Motor neuron (in vitro differentiated cells): ENCODE results near the gene PSTPIP1. TPM values are rescaled to one million over a fixed set of nuclear protein-coding genes. Genes with fewer than 3 reads are reported as not detected.

Experiments used
- ATAC-seq, 8 experiments: fragments of 200-7000 bp; cut with Tn5 transposase; replicated peaks in 6 of 8; 2 replicates each; pipeline ENCODE4 v1.8.0; 2021; ENCODE audit warnings: mild to moderate bottlenecking in 8 of 8, moderate library complexity in 8 of 8
- H3K27ac ChIP-seq, 2 donors: fragments of 250-450 bp; sonication (Bioruptor Pico); 2 replicates each; pipeline ENCODE4 v1.9.0; 2021; ENCODE audit warnings: antibody characterized with exemption in 2 of 2, mild to moderate bottlenecking in 2 of 2, moderate library complexity in 1 of 2
- H3K4me1 ChIP-seq, 2 donors: fragments of 250-450 bp; sonication (Bioruptor Pico); replicated peaks in 1 of 2; 2 replicates each; pipeline ENCODE4 v1.6.1; 2021; ENCODE audit warnings: antibody characterized with exemption in 2 of 2, mild to moderate bottlenecking in 2 of 2, moderate library complexity in 1 of 2
- H3K4me3 ChIP-seq, 5 donors: fragments of 250-450 bp; sonication (Bioruptor Pico); 2 replicates each; pipeline ENCODE4 v1.9.0; 2021; ENCODE audit warnings: antibody characterized with exemption in 5 of 5, mild to moderate bottlenecking in 5 of 5, moderate library complexity in 4 of 5
- WGBS, 10 experiments: fragments of 450-650 bp; shearing (Covaris generic); methylation state at CpG; one replicate each; pipeline ENCODE4 v1.0.0; 2022; 5-methylcytosine and 5-hydroxymethylcytosine counted together
- in situ Hi-C, 9 experiments: fragments of 400-800 bp; cut with MboI; loops; one replicate each; pipeline ENCODE4 v1.15.0; 2021; ENCODE audit warnings: low sequenced_read_pairs in 9 of 9, low pct_unique_long_range_greater_than_20kb in 2 of 9; ENCODE audit not compliant: unreplicated experiment in 9 of 9
- total RNA-seq, 8 experiments: library from RNA; unstranded; fragments of 300-600 nt; gene quantifications; 2 replicates each; pipeline versions ENCODE4 v1.2.3 to v1.2.4, GENCODE V29; 2022

PSTPIP1 gene
- total RNA-seq, 8 experiments from 2014 or later: 0.14 to 5.0 (median 1.4) TPM; not detected in 1

DNA sequence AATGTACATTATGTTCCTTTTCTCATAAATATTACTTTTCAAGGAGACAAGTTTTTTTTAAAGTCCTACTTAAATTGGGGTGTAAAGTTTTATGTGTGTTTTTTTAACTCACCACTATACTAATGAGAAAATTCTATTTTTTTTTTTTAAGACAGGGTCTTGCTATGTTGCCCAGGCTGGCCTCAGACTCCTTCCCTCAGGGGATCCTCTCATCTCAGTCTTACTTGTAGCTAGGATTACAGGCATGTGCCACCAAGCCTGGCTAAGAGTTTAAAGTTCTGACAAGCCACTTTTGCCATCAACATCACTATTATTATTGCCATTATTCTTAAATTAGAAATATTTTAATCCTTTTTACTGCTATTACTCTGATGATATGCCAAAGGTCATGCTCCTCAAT, 68.3 kb downstream of the PSTPIP1 start:
- Histone ChIP-seq H3K27ac (no peak overlapping the region), H3K4me3 (no peak overlapping the region), H3K4me1 (peaks cover 4 to 15% of the 10 kb centered on the region in 2 donors)
- in situ Hi-C loops: no loop called here
- ATAC-seq: no peak

GRCh38 chr15:77064063-77064462, 69.1 kb downstream of the PSTPIP1 start:
- peaks cover 6 to 15% of the 10 kb centered on the region in 2 donors for H3K4me1 ChIP-seq
- no peak overlapping the region for H3K4me3 ChIP-seq
- in situ Hi-C loops: no loop called here
- no peak overlapping the region for H3K27ac ChIP-seq
- ATAC-seq: no peak
- WGBS, 10 experiments: 20 to 100% (median 89%) methylated on average over 1 to 2 of the region's 2 CpGs; no CpG with 5 or more reads in 2 of the 10 experiments

DNA sequence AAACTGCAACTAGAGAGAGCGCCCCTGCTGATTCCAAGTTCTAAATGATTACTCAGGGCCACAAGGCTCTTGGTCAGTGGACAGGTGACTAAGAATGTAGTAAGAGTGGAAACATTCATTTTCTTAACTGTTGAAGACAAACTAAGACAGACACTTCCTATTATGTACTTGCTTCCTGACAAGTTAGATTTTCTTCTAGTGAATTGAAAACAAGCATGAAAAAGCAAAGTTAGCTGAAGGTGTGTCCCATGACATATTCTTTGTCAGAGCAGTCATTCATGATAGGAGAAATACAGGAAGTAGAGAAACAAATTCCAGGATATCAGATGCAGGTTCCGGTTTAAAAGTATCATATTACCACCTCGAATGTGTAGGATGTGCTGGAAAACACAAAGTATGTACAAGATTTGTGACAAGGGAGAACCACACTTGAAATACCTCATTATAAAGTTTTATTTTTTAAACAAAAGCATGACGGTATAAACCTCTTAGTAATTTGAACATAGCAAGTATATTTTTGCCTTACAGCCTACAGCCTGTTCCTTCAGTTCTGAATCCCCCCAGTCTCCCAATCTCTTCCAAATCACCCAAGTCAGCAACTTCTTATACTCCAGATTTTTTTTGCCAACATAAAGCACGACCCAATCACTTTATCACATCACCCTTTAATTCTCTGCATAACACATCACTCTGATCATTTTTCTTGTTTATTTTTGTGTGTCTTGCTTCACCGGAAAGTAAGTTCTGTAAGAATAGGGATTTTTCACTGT, 69.8 kb downstream of the PSTPIP1 start:
- peaks cover 13 to 14% of the 10 kb centered on the region in 2 donors for H3K4me1 ChIP-seq
- ATAC-seq: no peak
- H3K4me3 ChIP-seq: no peak overlapping the region
- no peak overlapping the region for H3K27ac ChIP-seq
- WGBS, 10 experiments: 67 to 97% (median 89%) methylated on average over 2 to 6 of the region's 6 CpGs; no CpG with 5 or more reads in 1 of the 10 experiments
- in situ Hi-C loops: no loop called here

DNA sequence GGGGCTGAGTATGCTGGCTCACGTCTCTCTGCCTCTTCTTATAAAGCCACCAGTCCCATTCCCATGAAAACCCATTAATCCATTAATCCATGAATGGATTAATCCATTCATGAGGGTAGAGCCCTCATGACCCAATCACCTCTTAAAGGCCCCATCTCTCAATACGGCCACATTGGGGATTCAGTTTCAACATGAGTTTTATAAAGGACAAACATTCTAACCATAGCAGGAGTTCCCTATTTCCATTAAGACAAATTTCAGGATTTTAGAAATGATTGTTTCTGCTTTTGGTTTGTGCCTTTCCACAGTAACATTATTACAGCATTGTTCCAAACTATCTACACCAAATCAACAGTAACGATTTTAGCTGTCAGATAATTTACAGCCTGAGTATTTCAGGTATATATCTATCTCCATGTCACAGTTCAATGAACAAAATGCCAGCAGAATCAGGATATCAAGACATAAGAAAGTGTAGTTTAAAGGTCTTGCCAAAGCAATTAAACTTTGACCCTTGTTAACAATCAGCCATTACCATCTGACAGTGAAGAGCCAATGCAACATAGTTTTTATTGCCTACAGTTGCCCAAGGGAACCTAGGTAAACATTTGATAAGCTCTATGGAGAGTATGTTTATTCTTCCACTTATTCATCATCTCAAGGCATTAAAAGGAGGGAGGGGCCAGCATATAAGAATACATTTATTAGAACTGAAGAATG, 72.2 kb downstream of the PSTPIP1 start:
- WGBS, 10 experiments: 18 to 89% (median 80%) methylated on average over 1 to 3 of the region's 3 CpGs; no CpG with 5 or more reads in 2 of the 10 experiments
- Histone ChIP-seq H3K4me1 (peaks cover 8 to 12% of the 10 kb centered on the region in 2 donors), H3K27ac (no peak overlapping the region), H3K4me3 (no peak overlapping the region)
- in situ Hi-C loops: no loop called here
- ATAC-seq: peak in 2 of 8 experiments; percentile 5 to 40

DNA sequence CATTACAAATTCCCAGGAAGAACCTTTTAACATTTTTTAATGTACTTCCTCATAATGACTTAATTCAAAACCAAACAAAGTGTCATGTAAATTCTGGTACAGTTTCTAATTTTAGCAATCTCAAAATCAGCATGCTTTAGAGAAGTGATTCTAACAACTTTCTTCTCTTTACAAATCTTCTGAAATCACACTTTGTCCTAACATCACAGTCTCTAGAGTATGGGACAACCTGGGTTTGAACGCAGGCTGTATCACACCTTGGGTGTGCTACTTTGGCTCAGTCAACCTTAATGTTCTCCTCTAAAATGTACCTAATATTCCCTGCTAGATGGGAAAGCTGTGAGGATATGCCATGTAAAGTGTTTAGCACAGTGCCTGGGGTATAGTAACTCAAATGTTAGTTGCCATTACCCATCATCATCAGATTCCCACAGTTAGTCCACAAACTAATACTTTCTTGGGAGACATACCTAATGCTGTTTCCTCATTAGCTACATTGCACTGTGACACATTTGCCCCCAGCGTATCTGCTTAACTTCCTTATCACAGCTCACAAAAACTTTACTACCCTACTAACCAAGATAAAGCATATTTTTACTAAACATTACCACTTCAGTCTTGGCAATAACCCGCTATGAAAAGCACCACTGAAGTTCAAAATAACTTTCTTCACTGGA, 72.9 kb downstream of the PSTPIP1 start:
- ATAC-seq: no peak
- Histone ChIP-seq H3K4me1 (peaks cover 8 to 12% of the 10 kb centered on the region in 2 donors), H3K4me3 (no peak overlapping the region), H3K27ac (no peak overlapping the region)
- WGBS, 10 experiments: 80 to 100% (median 94%) methylated on average over 1 to 3 of the region's 3 CpGs
- in situ Hi-C loops: no loop called here

GRCh38 chr15:77068633-77069032, 73.7 kb downstream of the PSTPIP1 start:
- 60 to 100% (median 88%) methylated on average over 1 to 7 of the region's 7 CpGs for WGBS, 10 experiments
- Histone ChIP-seq H3K4me3 (no peak overlapping the region), H3K27ac (no peak overlapping the region), H3K4me1 (peaks cover 8 to 12% of the 10 kb centered on the region in 2 donors)
- in situ Hi-C loops: no loop called here
- ATAC-seq: no peak

DNA sequence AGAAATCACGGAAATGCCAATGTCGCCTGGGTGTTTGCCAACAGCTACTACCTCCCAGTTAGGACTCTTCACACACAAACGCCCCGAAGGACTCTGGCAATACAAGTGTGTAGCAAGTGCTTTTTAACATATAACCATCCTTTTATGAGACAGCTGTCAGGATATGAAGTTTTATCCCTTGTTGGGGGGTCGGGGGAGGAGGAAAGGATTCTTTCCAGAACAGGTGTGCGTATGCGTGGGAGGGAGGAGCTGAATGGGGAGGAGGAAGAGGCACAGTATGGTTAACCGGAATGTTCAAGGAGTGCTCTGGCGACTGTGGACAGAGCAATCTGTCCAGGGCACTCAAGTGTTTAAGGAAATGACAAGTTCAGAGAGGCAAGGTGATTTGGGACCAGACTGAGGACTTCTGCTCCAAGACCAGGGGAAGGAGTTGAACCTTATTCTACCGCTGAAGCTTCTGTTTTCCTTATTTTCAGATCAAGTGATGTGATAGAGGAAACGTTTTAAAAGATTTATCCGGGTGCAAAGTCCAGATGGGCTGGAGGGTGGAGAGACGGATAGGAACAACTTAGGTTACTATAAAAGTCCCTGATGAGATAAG, 74.7 kb downstream of the PSTPIP1 start:
- peaks cover 8 to 12% of the 10 kb centered on the region in 2 donors for H3K4me1 ChIP-seq
- in situ Hi-C loops: no loop called here
- H3K4me3 ChIP-seq: peak overlapping the region; percentile 62 to 89 (median 66)
- no peak overlapping the region for H3K27ac ChIP-seq
- no peak for ATAC-seq
- WGBS, 10 experiments: 17 to 60% (median 29%) methylated on average over 2 to 10 of the region's 13 CpGs

GRCh38 chr15:77070180-77070494, 75.2 kb downstream of the PSTPIP1 start:
- no peak for ATAC-seq
- Histone ChIP-seq H3K27ac (peak overlapping the region; percentile 93 to 97), H3K4me1 (peaks cover 8 to 12% of the 10 kb centered on the region in 2 donors), H3K4me3 (peak overlapping the region; percentile 62 to 89 (median 66))
- in situ Hi-C loops: no loop called here
- WGBS, 10 experiments: 0 to 1% (median 0%) methylated on average over 1 to 18 of the region's 18 CpGs; no CpG with 5 or more reads in 4 of the 10 experiments

- Histone ChIP-seq H3K4me1 (peaks cover 8 to 12% of the 10 kb centered on the region in 2 donors), H3K4me3 (peak within 1 kb of the TSS; percentile 62 to 89 (median 66)), H3K27ac (peak within 1 kb of the TSS; percentile 93 to 97)
- peak; percentile 91 to 98 (median 97) for ATAC-seq
- WGBS, 10 experiments: 0 to 6% (median 0%) methylated on average over 2 to 3 of the region's 97 CpGs; no CpG with 5 or more reads in 6 of the 10 experiments
- in situ Hi-C loops: no loop called here
Observed at GRCh38 chr15:77070495-77071304, 75.8 kb downstream of the PSTPIP1 start, which contains the start of gene TSPAN3. TSS of gene TSPAN3 (minus strand) at chr15:77071109. CDS start at chr15:77070954, 155 bp downstream.

GRCh38 chr15:77071305-77072223, 76.6 kb downstream of the PSTPIP1 start:
- peaks cover 8 to 12% of the 10 kb centered on the region in 2 donors for H3K4me1 ChIP-seq
- H3K4me3 ChIP-seq: peak overlapping the region in 2 of 5 donors; percentile 65 to 89
- in situ Hi-C loops: no loop called here
- peak overlapping the region in 1 of 2 donors; percentile 14 for H3K27ac ChIP-seq
- WGBS, 10 experiments: 43 to 100% (median 81%) methylated on average over 2 to 11 of the region's 15 CpGs
- no peak for ATAC-seq

DNA sequence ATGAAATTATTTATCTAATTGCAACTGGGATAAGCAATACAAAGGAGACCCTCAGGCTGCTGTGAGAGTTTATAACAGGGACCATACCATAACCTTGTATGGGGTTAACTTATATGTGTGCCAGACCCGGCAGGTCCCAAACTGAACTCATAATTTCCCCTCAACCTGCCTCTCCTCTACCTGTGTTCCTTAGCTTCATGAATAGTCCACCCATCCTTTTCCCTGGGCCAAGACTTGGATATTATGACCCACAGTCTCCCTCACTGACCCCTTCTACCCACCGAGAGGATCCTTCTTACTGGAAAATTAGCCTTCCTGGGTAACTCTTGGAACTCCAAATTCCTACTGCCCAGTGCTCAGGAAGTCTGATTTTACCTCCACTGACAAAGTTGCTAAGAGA, 79.4 kb downstream of the PSTPIP1 start:
- Histone ChIP-seq H3K4me1 (peaks cover 5 to 7% of the 10 kb centered on the region in 2 donors), H3K4me3 (no peak overlapping the region), H3K27ac (no peak overlapping the region)
- ATAC-seq: no peak
- in situ Hi-C loops: no loop called here
- 14 to 100% (median 60%) methylated on average over 1 of the region's 2 CpGs; no CpG with 5 or more reads in 5 of the 10 experiments for WGBS, 10 experiments
